Activated B cell treated with CpG ODN at 0.5 μM for 24 hours (primary cell): ENCODE results near the gene ROMO1. TPM values are rescaled to one million over a fixed set of nuclear protein-coding genes. Genes with fewer than 3 reads are reported as not detected.

Experiments
- ATAC-seq: fragments of 200-7000 bp; cut with Tn5 transposase; one replicate; pipeline ENCODE4 v1.10.0; 2021; ENCODE audit warnings: low read depth, mild to moderate bottlenecking, moderate library complexity
- CTCF ChIA-PET: fragments of 350-600 bp; sonication (Branson Sonifier 250); formaldehyde crosslinking; loops from one replicate; lab custom pipeline; 2021; ENCODE audit warnings: antibody characterized with exemption; lab: Charles Lee
- POLR2A ChIA-PET: fragments of 350-600 bp; sonication (Branson Sonifier 250); formaldehyde crosslinking; loops from one replicate; lab custom pipeline; 2021; ENCODE audit warnings: antibody characterized with exemption; lab: Charles Lee
- DNase-seq: peaks from one replicate; pipeline ENCODE4 v3.0.0; 2022
- H3K27ac Mint-ChIP-seq: one replicate; pipeline ENCODE4 v1.8.0; 2020; ENCODE audit warnings: mixed read lengths
- H3K27me3 Mint-ChIP-seq: one replicate; pipeline ENCODE4 v1.8.0; 2021; ENCODE audit warnings: mixed read lengths
- H3K36me3 Mint-ChIP-seq: one replicate; pipeline ENCODE4 v1.8.0; 2021; ENCODE audit warnings: low read depth, mixed read lengths
- H3K4me1 Mint-ChIP-seq: one replicate; pipeline ENCODE4 v1.8.0; 2021; ENCODE audit warnings: mixed read lengths
- H3K4me3 Mint-ChIP-seq: one replicate; pipeline ENCODE4 v1.8.0; 2020; ENCODE audit warnings: mild to moderate bottlenecking, mixed read lengths
- H3K9me3 Mint-ChIP-seq: one replicate; pipeline ENCODE4 v1.8.0; 2020; ENCODE audit warnings: mixed read lengths
- intact Hi-C: fragments of 100-400 bp; cut with micrococcal nuclease; formaldehyde crosslinking; loops from one replicate; pipeline ENCODE4 v1.15.1; 2024
- total RNA-seq: library from RNA; stranded (reverse); gene quantifications from 2 replicates; pipeline ENCODE4 v1.2.3, GENCODE V29; 2022
- TF ChIP-seq, protein P1 (sequence below): fragments of 200-600 bp; IDR thresholded peaks from one replicate; pipeline ENCODE4 v1.8.0; 2022; ENCODE audit warnings: antibody characterized with exemption, mild to moderate bottlenecking

Gene ROMO1
- total RNA-seq, 1 donor from 2014 or later, result 96.8 TPM

DNA sequence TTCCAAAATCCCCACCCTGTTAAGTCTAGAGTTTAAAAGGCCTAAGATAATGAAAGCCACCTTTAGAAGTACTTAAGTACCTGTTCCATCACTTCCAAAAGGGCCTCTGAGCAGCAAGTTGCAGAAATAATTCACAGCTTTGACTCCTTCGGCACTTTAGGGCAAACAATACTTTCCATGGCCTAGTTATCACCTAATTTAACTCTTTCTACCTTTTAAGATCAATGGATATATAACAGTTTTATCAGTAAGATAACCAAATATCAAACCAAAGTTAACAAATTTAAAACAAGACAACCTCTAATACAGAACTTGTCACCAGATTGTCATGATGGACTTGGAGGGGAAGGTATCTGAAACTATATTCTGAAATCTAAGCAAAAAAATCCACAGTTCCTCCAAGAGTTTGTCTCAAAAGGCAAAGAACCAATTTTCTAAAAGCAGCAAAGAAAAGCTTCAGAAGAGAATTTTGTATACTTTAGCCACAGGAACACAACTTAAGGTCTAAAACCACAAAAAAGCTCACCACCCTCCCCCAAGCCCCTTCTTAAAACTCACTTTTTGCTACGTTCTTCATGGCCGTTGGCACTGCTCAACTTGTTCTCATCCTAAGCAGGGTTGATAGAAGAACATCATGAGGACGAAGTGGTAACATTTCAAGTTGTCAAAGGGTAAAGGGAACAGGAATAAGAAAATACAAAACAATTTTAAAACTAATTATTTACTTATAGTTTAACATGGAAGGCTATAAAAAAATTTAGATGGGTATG is 39.4 kb downstream of the ROMO1 start:
- ATAC-seq, result no peak
- ChIA-PET POLR2A (interaction anchor here (1.0 to 12.0 kb wide), 3 partner anchors 33 to 215 kb away, joined by 3 to 764 read pairs (median 104); partner anchors contain the start of genes PHF20 and SCAND1), CTCF (interaction anchor here (2.0 kb wide), 1 partner anchor 146 kb away, joined by 12 read pairs; no protein-coding TSS in a partner anchor)
- intact Hi-C loops, result loop anchor here (1.0 kb wide), 1 partner anchor 7 kb away; no protein-coding TSS in a partner anchor
- Mint-ChIP-seq H3K27ac (peak overlapping the region; percentile 30), H3K9me3 (no peaks in the 10 kb centered on the region), H3K36me3 (peaks cover 79% of the 10 kb centered on the region), H3K4me3 (peak overlapping the region; percentile 4), H3K27me3 (no peaks in the 10 kb centered on the region), H3K4me1 (peaks cover 56% of the 10 kb centered on the region)
- no peak for DNase-seq
- TF ChIP-seq, protein P1, sequence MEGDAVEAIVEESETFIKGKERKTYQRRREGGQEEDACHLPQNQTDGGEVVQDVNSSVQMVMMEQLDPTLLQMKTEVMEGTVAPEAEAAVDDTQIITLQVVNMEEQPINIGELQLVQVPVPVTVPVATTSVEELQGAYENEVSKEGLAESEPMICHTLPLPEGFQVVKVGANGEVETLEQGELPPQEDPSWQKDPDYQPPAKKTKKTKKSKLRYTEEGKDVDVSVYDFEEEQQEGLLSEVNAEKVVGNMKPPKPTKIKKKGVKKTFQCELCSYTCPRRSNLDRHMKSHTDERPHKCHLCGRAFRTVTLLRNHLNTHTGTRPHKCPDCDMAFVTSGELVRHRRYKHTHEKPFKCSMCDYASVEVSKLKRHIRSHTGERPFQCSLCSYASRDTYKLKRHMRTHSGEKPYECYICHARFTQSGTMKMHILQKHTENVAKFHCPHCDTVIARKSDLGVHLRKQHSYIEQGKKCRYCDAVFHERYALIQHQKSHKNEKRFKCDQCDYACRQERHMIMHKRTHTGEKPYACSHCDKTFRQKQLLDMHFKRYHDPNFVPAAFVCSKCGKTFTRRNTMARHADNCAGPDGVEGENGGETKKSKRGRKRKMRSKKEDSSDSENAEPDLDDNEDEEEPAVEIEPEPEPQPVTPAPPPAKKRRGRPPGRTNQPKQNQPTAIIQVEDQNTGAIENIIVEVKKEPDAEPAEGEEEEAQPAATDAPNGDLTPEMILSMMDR, result no peak

DNA sequence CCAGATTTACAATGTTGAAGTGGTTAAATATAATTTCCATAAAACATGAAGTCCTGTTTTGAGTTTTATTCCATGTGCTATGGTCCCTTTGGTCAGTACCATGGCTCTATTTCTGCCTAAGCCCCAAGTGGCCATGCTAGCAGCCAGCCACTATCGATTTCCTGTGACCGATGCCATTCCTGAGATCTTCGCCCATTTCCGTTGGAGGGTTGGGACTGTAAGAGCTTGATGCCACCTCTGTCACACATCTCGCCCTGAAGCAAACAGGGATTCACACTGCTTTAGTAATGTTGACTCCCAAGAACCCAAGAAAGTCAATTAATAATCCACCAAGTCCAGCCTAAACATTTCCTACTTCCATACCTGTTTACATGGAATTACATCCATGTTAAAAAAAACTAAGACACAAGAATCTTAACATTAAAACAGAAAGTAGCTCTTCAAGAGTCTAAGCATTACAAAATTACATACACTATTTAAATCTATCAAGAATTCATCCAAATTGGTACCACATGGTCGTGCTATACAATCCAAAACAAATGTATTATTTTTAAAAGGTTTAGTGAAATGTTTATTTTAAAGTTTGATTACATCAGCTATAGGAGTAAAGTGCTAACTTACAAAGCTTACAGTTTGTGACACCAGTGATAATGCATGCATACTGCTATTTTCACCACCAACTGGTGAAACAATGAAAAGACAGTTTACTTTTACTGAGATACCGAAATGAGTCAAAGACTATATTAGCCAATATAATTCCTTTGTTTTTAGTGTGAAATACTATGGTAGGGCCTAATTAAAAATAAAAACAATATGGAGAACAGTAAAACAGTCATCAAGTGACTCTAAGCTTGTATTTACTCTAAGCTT is 40.3 kb downstream of the ROMO1 start:
- no peak for ATAC-seq
- TF ChIP-seq, protein P1, result no peak
- peak overlapping the region; percentile 99 for H3K27ac Mint-ChIP-seq
- intact Hi-C loops, result loop anchor here (1.0 to 5.0 kb wide), 2 partner anchors 8 to 782 kb away; partner anchors contain the start of genes GSS and MYH7B
- ChIA-PET POLR2A (interaction anchor here (0.9 to 12.0 kb wide), 7 partner anchors 17 to 214 kb away, joined by 3 to 764 read pairs (median 3); partner anchors contain the start of genes NFS1, PHF20, ROMO1 and SCAND1), CTCF (interaction anchor here (0.9 to 2.0 kb wide), 4 partner anchors 32 to 276 kb away, joined by 3 to 12 read pairs (median 4); partner anchors contain the start of gene PHF20)
- H3K9me3 Mint-ChIP-seq, result no peaks in the 10 kb centered on the region
- H3K27me3 Mint-ChIP-seq, result no peaks in the 10 kb centered on the region
- H3K4me1 Mint-ChIP-seq, result peaks cover 57% of the 10 kb centered on the region
- H3K4me3 Mint-ChIP-seq, result peak overlapping the region; percentile 99
- peaks cover 70% of the 10 kb centered on the region for H3K36me3 Mint-ChIP-seq
- no peak for DNase-seq

DNA sequence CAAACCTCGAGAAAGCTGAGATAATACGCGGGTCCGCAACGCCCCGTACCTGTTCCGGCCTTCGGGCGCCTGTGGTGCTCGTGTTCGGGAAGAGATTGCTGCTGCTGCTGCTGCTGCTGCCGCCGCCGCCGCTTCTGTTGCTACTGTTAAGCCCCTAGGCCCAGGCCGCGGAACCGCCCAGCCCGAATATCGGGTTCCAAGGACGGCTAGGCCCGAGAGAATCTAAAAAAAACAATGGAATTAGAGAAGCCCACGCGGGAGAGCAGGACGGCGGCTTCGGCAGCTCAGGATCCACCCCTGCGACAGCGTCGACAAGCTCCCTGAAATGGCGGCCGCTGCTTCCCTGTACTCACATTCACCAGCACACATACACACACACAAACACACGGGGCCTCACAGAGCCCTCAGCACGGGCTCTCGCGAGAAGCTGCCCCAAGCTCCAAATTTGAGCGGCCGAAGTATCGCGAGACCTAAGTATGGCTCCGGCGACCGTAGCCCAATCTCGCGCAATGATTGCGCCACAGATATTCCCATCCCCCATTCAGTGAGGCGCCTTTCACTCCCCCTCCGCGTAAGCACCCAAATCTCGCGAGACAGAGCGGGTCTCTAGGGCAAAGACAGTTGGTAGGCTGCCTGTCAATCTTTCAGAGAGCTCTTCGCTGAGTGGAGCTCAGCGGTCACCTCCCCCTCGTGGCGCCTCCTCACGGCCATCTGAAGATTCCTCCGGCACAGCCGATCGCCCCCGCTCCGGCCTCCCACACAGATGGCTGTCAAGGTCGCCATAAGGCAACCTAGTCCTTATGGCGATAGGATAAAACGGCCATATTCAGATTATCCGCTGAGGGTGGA is 42.9 kb downstream of the ROMO1 start, which contains the start of gene RBM39:
RBM39 (minus strand) TSS at position 369 of the 849 bp plus-strand sequence. CDS start 1,386 bp downstream, outside the sequence.
- ATAC-seq (peak; percentile 81), DNase-seq (peak; percentile 94)
- ChIA-PET POLR2A (interaction anchor here (0.5 to 12.0 kb wide), 65 partner anchors 9 to 1929 kb away, joined by 3 to 764 read pairs (median 4); partner anchors contain the start of genes CEP250, CPNE1, EIF2S2 and EIF6), CTCF (interaction anchor here (0.8 to 2.4 kb wide), 8 partner anchors 11 to 278 kb away, joined by 3 to 21 read pairs (median 6); partner anchors contain the start of genes PHF20 and SCAND1)
- Mint-ChIP-seq H3K4me1 (peaks cover 46% of the 10 kb centered on the region), H3K36me3 (peaks cover 48% of the 10 kb centered on the region), H3K9me3 (no peaks in the 10 kb centered on the region), H3K27me3 (no peaks in the 10 kb centered on the region), H3K27ac (peak within 1 kb of the TSS; percentile 99), H3K4me3 (peak within 1 kb of the TSS; percentile 99)
- intact Hi-C loops, result loop anchor here (1.0 to 5.0 kb wide), 9 partner anchors 29 to 785 kb away; partner anchors contain the start of genes CPNE1, ERGIC3, GSS and MYH7B
- TF ChIP-seq, protein P1, result no peak
